Stimulated activated CD4-positive, alpha-beta T cell treated with anti-CD3 and anti-CD28 coated beads, Interleukin-2, amount 100 ng/mL, for 4 hours (primary cell): Measurements from ENCODE around the gene PML.
A peak's percentile ranks its signal among the peaks of the same experiment; 100 is the strongest.
"Not testable (repeated sequence)": the region's sequence is repeated elsewhere in the genome, so short reads cannot be mapped to it uniquely, and the experiment has no call there.

ENCODE experiments used
- DNase-seq: peaks from one replicate; pipeline ENCODE4 v3.0.0-alpha.2; 2020; ENCODE audit warnings: low read depth

Gene PML

DNA sequence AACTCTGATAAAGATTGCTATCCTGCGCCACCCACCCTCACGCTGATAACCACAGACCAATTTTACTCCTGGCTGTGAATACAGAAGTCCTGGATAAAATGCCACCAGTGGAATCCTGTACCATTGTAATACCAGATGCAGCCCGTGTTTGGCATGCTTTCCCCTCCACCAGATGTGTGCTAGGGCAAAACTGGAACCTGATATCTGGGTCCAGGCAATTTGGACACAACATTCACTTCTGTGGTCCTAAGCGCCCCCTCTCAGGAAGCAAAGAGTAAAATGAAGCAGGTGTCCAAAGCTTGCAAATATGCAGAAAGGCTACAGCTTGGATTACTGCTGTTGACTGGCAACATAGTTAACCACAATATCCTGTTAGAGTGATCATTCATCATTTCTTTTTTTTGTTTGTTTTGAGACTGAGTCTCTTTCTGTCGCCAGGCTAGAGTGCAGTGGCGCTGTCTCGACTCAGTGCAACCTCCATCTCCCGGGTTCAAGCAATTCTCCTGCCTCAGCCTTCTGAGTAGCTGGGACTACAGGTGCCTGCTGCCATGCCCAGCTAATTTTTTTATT is 35.4 kb upstream of the PML start:
- DNase-seq, result no peak

DNA sequence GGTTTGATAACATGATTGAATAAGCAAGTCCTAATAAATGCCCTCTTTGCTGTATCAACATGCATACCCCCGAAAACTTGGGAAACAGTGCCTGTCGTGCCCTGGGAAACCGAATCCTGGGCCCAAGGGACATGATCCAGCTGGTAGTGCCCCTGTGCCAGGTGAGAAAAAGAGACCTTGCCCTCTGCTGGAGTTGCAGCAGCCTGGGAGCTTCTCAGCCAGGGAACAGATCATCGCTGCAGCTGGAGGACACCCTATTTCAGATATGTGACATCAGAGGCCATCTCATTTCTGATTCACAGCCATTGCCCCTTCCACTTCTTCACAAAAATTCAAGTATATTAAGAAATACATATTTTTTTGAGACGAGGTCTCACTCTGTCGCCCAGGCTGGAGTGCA is 34.7 kb upstream of the PML start:
- DNase-seq, result no peak

GRCh38 chr15:73960472-73961070 is 33.9 kb upstream of the PML start:
- not testable (repeated sequence) for DNase-seq

DNA sequence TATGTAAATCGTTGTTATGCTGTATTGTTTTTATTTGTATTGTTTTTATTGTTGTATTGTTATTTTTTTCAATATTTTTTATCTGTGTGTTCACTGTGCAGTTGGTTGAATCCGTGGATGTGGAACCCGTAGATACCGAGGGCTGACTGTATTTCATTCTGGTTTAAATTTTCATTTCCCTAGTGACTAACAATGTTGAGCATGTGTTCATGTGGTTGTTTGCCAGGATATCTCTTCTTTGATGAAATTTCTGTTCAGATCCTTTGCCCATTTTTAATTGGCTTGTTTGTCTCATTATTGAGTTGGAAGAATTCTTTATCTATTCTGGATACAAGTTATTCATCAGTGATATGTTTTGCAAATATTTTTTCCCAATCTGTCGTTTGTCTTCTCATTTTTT is 32.1 kb upstream of the PML start:
- DNase-seq, result no peak

- DNase-seq, result peak; percentile 75
Observed at GRCh38 chr15:73964736-73965093, 29.8 kb upstream of the PML start.

DNA sequence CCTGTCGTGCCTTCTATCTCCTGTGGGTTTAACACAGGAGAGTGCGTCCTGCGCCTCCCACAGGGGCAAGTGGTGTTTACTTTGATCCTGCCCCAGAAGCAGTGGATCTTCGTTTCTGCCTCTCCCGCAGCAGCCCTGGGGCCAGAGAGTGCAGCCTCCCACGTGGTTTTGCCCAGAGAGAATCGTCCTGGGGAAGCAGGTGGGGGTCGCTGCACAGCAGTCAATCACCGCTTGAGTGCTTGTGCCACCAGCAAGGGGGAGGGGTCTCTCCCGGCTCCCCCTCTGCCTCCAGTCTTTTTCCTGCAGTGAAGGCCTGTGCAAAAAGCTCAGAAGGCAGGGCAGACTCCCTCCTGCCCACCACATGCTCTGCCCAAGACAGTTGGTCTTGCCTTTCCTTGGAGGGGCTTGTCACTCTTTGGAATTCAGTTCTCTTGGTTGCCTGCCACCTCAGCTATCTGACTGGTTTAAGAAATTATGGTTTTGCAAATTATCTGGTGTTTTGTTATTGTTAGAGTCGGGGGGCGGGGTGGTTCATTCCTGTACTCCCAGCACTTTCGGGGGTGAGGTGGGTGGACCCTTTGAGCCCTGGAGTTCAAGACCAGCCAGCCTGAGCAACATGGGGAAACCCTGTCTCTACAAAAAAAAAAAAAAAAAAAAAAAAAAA is 29.3 kb upstream of the PML start:
- peak; percentile 21 for DNase-seq

DNA sequence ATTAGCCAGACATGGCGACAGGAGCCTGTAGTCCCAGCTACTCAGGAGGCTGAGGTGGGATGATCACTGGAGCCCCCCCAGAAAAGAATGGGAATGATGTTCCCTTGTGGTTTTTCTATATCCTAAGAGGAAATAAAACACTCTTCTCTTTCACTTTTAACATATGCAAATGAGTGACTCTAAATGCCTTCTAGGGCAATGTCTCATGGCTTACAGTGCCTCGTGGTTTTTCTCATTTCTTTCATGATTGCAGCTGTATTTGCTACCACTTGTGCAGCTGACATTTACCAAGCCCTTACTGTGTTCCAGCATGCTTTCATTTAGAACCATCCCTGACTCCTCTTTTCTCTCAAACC is 28.8 kb upstream of the PML start:
- DNase-seq, result no peak

DNA sequence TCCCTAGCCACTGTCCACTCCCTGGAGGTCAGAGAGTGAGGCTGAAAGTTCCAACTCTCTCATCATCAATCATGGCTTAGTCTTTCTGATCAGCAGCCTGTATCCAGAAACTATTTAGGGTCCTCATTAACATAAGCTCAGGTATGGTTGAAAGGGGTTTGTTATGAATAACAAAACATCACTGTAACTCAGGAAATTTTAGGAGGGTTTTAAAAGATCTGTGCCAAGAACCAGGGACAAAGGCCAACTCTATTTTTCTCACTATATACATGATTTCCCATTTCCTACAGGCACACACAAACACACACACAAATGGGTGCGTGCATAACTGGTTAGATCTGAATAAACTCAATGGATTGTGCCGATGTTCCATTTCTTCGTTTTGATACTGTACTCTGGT is 26.1 kb upstream of the PML start:
- no peak for DNase-seq

- no peak for DNase-seq
Observed at GRCh38 chr15:73969151-73969759, 25.3 kb upstream of the PML start.

DNA sequence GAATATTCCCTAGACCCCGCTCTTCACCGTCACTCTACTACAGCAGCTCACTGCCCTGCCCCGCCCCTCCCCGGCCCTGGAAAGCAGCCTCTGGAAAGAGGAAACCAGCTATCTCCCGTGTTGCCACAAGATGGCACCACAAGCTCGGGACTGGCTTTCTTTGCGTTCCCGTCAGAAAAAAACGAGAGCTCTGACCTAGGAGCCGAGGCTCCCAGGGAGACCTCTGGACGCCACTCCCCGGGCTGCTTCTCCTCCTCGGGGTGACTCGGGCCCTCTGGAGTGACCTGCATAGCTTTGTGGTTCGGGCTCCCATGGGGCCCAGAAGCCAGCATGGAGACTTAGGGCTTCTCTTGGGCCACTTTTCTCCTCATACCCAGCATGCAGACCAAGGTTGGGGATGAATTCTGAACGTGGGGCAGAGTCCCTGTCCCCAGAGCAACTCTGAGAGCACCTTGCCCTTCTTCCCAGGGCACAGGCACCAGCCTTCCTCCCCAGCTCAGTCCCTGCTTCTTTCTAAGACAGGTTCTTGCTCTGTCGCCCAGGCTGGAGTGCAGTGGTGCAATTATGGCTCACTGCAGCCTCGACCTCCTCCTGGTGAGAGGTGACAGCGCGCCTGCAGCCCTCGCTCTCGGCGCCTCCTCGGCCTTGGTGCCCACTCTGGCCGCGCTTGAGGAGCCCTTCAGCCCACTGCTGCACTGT is 21.4 kb upstream of the PML start:
- peak; percentile 67 for DNase-seq

- not testable (repeated sequence) for DNase-seq
Observed at GRCh38 chr15:73973683-73974200, 20.8 kb upstream of the PML start.

DNA sequence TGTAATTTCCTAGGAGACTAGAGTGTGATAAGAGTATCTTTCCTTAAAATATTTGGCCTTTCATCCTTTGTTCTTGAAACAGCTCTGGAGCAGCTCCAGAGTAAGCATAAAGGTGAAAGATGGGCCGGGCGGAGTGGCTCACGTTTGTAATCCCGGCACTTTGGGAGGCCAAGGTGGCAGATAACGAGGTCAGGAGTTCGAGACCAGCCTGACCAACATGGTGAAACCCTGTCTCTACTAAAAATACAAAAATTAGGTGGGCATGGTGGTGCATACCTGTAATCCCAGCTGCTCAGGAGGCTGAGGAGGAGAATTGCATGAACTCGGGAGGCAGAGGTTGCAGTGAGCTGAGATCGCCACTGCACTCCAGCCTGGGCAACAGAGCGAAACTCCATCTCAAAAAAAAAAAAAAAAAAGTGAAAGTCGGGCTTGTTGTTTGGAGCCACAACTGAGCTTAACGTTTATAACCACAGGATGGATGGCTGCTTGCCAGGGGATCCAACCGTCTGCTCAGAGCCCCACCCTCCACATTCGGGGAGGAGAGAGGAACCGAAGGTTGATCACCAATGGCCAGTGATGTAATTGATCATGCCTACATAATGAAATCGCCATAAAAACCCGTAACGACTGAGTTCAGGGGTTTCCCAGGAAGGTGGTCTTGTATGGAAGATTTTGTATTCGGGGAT is 18.9 kb upstream of the PML start:
- DNase-seq, result not testable (repeated sequence)

GRCh38 chr15:73978896-73979295 is 15.6 kb upstream of the PML start:
- DNase-seq, result no peak

GRCh38 chr15:73979636-73980035 is 14.9 kb upstream of the PML start:
- DNase-seq, result no peak

DNA sequence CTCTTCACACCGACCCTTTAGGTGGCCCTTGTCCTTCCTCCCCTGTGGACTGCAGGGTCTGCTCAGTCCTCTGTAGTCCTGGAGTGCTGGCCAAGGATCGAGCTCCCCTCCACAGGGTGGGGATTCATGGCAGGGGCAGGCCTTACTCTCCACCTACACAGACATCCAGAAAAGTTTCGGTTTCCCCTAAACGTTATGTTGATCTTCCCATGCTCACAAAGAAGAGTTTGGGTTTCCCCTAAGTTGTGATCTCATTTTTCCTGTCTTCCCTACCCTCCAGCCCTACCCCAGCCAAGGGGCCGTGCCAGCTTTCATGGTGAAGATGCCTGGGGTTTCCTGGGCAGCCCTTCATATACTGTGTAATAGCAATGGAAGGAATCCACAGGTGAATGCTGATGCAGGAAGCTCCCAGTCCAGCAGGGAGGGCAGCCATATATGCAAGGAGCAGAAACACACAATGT is 12.7 kb upstream of the PML start:
- peak; percentile 39 for DNase-seq

DNA sequence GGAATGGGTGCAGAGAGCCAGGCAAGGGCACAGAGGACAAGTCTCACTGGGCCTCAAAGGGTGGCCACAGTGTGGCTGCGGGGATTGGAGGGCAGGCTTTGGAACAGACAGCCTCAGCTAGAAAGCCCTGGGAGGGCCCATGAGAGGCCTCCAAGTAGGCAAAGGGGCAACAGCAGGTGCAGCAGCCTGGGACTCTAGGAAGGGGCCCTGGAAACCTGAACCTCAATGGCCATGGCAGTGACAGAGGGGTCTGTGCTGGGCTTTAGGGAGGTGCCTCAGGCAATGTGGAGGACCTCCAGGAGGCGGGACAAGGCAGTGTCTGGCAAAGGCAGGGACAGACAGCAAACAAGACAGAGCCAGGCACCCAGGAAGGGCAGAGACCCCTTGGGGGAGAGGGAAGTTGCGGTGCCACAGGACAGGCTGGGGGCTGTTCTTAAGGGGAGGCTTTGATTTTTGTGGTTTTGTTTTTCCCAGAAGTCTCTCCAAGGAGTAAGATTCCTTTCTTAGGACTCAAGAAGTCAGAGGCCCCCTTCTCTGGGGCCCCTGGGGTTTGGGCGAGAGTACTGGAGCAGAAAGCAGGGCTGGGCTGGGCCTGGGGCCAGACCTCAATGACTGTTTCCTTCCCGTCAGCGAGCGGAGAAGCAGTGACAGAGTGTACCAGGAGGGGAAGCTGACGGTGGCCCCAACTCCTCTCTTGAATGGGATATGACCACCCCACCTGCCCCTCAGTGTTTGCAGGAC is 12.1 kb upstream of the PML start:
- DNase-seq, result no peak

DNA sequence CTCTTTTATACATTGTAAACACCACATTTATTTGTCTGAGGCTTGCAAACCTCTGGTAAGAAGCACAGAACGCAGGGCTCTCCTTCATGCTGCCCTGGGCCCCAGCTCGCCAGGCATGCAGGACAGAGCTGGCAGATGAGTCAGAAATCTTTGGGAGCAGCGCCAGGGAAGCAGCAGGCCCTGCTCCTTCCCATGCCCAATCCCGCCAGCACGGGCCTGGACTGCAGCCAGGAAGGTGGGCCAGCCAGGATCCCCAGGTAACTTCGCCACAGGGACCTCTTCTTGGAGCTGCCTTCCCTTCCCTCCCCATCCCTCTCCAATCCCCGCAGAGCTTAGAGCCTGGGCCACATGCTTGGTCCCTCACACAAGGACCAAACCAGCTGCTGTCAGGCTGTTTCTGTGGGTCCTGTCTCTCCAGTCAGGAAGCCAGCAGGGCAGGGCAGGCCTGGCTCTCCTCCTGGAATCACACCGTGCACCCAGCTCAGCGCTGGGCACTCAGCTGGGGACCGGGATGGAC is 11.2 kb upstream of the PML start:
- DNase-seq, result no peak

GRCh38 chr15:73983773-73984172 is 10.7 kb upstream of the PML start:
- DNase-seq, result no peak

GRCh38 chr15:73984208-73984979 is 10.1 kb upstream of the PML start:
- no peak for DNase-seq
